WERI-Rb-1 (cell line): Measurements from ENCODE around the gene TBX5.

Experiments used
- DNase-seq: peaks from one replicate; pipeline ENCODE4 v3.0.0-alpha.2; 2020
- H3K27ac ChIP-seq: fragments of 250-450 bp; sonication (Bioruptor Pico); 2 replicates; pipeline ENCODE4 v1.5.1; 2020; ENCODE audit warnings: mild to moderate bottlenecking, moderate library complexity
- H3K27me3 ChIP-seq: fragments of 250-450 bp; sonication (Bioruptor Pico); 2 replicates; pipeline ENCODE4 v1.5.1; 2021; ENCODE audit warnings: mild to moderate bottlenecking, low read depth, moderate library complexity; ENCODE audit not compliant: insufficient read depth, severe bottlenecking
- H3K36me3 ChIP-seq: fragments of 250-450 bp; sonication (Bioruptor Pico); 2 replicates; pipeline ENCODE4 v1.5.1; 2020; ENCODE audit warnings: mild to moderate bottlenecking, moderate library complexity
- H3K4me3 ChIP-seq: 2 replicates; pipeline ENCODE4 v1.5.1; 2011; ENCODE audit warnings: low read depth, mild to moderate bottlenecking, control low read depth, low read length
- H3K9me3 ChIP-seq: fragments of 250-450 bp; sonication (Bioruptor Pico); 2 replicates; pipeline ENCODE4 v1.5.1; 2021; ENCODE audit warnings: mild to moderate bottlenecking, moderate library complexity; ENCODE audit not compliant: severe bottlenecking
- TF ChIP-seq, protein P1 (sequence below): IDR thresholded peaks from 2 replicates; pipeline ENCODE4 v1.5.1; 2011; ENCODE audit warnings: low read depth, mild to moderate bottlenecking, control low read depth, inconsistent platforms, low read length

The TBX5 gene

DNA sequence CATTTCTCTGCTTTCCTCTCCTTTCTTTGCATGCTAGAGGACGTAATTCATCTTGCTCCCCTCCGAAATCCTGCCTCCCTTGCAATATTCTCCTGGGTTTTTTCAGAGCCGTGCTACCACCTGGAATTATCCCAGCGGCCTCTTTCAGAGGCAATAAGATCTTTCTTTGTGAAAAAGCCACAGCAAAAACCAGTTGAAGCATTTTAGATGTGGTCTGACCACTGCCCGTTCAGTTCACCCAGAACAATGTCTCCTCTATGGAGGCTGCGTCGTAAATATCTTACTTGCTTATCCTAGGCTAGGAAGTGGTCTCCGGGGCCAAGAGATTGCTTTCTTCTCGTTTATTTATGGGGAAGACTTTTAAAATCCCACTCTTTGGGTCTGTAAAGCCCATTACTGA, 85.8 kb downstream of the TBX5 start:
- H3K9me3 ChIP-seq: no peaks in the 10 kb centered on the region
- TF ChIP-seq, protein P1, sequence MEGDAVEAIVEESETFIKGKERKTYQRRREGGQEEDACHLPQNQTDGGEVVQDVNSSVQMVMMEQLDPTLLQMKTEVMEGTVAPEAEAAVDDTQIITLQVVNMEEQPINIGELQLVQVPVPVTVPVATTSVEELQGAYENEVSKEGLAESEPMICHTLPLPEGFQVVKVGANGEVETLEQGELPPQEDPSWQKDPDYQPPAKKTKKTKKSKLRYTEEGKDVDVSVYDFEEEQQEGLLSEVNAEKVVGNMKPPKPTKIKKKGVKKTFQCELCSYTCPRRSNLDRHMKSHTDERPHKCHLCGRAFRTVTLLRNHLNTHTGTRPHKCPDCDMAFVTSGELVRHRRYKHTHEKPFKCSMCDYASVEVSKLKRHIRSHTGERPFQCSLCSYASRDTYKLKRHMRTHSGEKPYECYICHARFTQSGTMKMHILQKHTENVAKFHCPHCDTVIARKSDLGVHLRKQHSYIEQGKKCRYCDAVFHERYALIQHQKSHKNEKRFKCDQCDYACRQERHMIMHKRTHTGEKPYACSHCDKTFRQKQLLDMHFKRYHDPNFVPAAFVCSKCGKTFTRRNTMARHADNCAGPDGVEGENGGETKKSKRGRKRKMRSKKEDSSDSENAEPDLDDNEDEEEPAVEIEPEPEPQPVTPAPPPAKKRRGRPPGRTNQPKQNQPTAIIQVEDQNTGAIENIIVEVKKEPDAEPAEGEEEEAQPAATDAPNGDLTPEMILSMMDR: no peak
- no peaks in the 10 kb centered on the region for H3K36me3 ChIP-seq
- no peak overlapping the region for H3K4me3 ChIP-seq
- H3K27me3 ChIP-seq: peaks cover 92% of the 10 kb centered on the region
- H3K27ac ChIP-seq: no peak overlapping the region
- no peak for DNase-seq

DNA sequence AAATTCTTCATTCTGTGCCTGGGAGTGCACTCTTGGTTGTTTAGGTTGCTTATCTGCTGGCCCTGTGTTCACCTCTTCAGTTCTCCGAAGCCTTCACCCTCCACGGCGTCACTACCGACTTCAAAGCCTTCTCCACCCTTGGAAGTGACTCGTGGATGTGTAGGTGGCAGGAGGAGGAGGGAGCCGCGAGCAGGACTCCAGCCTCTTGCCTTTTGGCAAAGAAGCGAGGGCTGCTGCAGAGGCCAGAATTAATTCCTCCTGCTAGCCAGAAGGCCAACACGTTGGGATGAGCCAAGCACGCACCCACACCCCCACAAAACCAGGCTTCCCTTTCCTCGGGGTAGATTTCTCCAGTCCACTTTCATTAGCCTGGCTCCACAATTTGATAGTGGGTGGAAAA, 86.5 kb downstream of the TBX5 start:
- H3K4me3 ChIP-seq: no peak overlapping the region
- no peaks in the 10 kb centered on the region for H3K36me3 ChIP-seq
- TF ChIP-seq, protein P1: no peak
- H3K9me3 ChIP-seq: no peaks in the 10 kb centered on the region
- DNase-seq: no peak
- H3K27ac ChIP-seq: no peak overlapping the region
- H3K27me3 ChIP-seq: peaks cover 91% of the 10 kb centered on the region

DNA sequence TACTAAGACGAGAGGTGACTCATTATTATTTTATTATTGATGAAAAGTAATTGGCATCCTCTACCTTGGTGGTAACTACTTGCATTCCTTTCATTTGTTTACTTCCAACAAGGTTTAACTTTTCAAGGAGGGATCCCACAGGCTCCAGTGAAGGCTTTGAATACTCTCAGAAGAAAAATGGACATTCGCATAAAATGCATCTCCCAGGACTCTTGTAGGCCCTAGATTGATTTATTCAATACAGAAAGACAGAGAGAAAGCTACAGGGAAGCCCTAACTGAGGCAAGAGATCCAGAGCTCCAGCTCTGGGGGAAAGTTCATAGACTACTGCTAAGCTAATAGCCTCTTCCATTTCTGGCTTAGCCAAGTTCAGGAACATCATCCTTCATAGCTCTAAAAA, 87.0 kb downstream of the TBX5 start:
- H3K9me3 ChIP-seq: no peaks in the 10 kb centered on the region

DNA sequence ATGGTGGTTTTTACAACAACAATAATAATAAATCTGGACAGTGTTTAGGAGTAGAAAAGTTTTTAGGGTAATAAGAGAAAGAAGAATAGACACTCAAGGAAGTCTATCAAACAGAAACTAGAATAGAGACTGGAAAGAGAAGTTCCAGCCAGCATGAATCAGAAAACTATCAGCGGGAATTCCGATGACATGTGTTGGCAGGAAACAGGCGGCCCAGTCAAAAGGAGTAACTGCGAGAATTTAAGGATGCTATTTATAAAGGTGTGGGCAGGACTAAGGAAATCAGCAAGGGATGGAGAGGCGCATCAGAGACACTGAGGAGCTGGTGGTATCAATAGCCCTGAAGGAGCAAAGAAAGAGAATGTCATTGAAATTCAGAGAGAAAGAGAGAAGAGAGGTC, 89.9 kb downstream of the TBX5 start:
- Histone ChIP-seq H3K36me3 (no peaks in the 10 kb centered on the region), H3K4me3 (no peak overlapping the region), H3K27me3 (peaks cover 85% of the 10 kb centered on the region), H3K27ac (no peak overlapping the region), H3K9me3 (no peaks in the 10 kb centered on the region)
- DNase-seq: no peak
- TF ChIP-seq, protein P1: no peak

More for the DNA sequence above, 87.0 kb downstream of the TBX5 start:
- H3K4me3 ChIP-seq: no peak overlapping the region
- TF ChIP-seq, protein P1: no peak
- no peaks in the 10 kb centered on the region for H3K36me3 ChIP-seq
- H3K27ac ChIP-seq: no peak overlapping the region
- DNase-seq: no peak
- H3K27me3 ChIP-seq: peaks cover 91% of the 10 kb centered on the region

DNA sequence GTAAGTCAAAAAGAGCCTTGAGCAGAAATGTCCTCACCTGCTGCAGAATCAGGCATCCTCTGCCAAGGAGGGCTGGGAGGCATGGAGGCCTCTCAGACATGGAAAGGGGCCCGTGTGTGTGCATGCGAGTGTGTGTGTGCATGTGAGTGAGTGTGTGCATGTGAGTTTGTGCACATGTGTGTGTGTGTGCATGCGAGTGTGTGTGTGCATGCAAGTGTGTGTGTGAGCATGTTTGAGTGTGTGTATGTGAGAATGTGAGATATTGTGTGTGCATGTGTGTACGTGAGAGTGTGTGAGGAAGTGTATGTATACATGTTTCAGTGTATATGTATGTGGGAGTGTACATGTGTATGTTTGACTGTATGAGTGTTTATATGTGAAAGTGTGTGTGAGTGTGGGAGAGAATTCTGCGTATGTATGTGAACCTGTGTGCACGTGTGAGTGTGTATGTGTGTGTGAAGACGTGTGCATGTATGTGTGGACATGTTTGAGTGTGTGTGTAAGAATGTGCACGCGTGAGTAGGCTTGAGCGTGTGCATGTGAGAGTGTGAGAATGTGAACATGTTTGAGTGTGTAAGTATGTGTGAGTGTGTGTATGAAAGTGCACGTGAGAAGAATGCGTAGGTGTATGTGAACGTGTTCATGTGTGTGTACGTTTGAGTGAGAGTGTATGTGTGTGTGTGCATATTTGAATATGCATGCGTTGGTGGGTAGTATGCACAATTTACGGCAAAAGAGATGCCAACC, 90.8 kb downstream of the TBX5 start:
- H3K27ac ChIP-seq: no peak overlapping the region
- H3K9me3 ChIP-seq: no peaks in the 10 kb centered on the region
- DNase-seq: no peak
- TF ChIP-seq, protein P1: no peak
- peaks cover 84% of the 10 kb centered on the region for H3K27me3 ChIP-seq
- H3K36me3 ChIP-seq: no peaks in the 10 kb centered on the region
- no peak overlapping the region for H3K4me3 ChIP-seq

DNA sequence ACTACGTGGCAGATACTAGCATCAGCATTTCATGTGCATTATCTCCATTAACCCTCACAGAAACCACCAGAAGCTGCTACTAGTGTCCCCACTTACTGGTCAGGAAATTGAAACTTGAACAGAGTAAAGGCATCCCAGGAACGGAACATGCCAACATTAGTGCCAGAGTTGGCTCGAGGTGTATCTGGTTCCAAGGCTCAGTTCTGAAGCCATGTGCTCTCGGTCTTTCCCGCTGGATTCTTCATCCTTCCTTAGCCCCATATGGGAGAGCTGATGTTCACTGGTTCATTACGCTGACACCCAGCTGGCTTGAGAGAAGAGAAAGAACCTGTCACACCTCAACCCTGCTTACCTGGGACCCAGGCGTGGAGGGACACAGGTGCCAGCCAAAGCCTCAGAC, 91.5 kb downstream of the TBX5 start:
- Histone ChIP-seq H3K36me3 (no peaks in the 10 kb centered on the region), H3K9me3 (no peaks in the 10 kb centered on the region), H3K4me3 (no peak overlapping the region), H3K27me3 (peaks cover 80% of the 10 kb centered on the region), H3K27ac (no peak overlapping the region)
- DNase-seq: no peak
- TF ChIP-seq, protein P1: no peak
